HG03571 (cell line): ENCODE data around the gene OTUD5.

Experiments
- ATAC-seq: cut with Tn5 transposase; IDR thresholded peaks from one replicate; pipeline ENCODE4 v1.9.1; 2021; ENCODE audit not compliant: unreplicated experiment

Gene OTUD5

DNA sequence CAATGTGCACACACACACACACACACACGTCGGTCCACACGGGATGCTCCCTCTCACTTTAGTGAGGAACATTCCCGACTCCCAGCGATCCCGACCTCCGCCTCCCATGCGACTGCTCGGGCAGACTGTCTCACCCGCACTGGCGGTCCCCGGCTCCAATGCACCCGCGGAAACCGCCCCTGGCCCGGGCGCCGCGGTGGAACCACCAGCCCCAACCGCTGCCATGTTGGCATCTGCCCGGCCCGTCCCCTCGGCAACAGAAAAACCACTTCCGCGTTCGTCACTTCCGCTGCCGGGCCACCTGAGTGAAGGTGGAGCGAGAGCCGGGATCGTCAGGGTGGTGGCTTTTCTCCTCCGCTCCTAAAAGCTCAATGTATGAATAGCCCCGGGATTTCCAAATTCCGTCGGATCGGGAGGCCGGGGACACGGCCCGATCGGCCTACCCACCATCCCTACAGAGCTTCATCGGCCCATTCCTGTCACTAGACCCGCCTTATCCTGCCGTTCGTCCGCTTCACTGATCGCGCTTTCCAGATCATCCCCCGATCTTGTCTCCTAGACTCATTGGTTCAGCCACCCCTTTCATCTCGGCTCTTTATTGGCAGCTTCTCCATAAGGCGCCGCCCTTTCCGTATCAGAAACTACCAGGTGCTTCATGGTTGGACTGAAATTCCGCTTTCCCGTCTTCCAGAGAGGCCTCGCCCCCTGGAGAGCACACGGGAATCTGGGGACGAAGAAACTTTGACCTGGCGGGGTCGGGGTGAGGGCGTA is 45.8 kb downstream of the OTUD5 start, which contains the start of gene SLC35A2:
TSS of gene SLC35A2 (minus strand) at position 235 of the 771 bp plus-strand sequence. CDS start at position 225, 10 bp downstream.
- peak; percentile 70 for ATAC-seq

DNA sequence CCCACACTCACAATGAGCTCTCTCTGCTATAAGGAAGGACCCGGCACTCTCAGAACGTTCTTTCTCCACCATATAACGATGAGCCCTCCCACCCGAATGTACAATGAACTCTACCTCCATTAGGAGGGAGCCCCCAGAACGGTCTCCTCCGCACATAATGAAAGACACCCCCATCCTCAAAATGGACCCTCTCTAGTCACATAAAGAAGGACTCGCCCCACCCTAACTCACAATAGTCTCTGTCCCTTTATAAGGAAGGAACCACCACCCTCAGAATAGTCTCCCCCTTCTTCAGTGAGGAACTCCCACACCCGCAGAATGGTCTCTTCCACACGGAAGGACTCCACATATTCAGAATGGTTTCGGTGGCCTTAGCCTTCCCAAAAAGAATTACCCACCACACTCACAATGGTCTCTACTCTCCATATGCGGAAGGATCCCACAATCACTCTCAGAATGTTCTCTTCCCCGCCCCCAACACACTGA is 46.4 kb downstream of the OTUD5 start:
- ATAC-seq = no peak

DNA sequence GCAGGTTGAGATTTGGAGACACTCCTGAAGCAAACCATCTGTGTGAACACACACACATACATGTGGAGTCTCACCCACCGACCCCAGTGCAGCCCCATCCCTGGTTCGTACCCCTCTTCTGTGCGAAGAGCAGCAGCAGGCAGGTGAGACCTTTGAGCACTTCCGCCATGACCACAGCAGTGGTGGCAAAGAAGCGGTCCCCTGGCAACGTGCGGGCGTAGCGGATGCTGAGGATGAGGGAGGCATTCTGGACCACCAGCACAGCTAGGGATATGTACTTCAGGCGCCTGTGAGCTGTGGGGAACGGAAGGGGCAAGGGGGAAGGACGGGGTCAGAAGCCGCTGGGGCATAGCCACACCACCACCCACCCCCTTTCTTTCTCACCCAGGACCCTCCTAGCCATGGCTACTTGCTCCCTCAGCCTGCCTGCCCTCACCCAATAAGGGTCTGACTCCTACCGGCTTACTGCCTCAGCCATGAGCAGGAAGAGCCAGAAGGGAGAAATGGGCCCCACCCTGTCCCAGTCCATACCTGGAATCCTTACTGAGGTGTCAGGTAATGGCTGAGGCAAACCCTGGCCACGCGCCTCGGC is 47.6 kb downstream of the OTUD5 start:
- no peak for ATAC-seq

DNA sequence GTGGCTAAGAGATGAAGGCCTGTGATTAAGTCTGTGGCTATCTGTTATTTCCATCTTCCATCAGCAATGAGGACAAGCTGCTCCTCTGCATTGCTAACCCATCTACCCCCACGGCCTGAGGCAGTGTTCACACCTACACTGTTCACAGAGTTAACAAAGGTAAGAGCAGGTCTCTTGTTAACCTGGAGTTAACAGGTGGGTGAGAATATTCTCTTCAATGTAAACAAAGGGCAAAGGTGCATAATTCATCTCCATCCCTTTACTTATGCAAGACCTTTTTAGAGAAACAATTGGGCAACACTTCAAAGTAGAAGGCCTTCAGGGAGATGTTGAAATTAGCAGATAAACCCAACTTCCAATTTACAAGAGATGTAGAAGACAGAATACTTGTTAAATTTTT is 48.8 kb downstream of the OTUD5 start:
- no peak for ATAC-seq

DNA sequence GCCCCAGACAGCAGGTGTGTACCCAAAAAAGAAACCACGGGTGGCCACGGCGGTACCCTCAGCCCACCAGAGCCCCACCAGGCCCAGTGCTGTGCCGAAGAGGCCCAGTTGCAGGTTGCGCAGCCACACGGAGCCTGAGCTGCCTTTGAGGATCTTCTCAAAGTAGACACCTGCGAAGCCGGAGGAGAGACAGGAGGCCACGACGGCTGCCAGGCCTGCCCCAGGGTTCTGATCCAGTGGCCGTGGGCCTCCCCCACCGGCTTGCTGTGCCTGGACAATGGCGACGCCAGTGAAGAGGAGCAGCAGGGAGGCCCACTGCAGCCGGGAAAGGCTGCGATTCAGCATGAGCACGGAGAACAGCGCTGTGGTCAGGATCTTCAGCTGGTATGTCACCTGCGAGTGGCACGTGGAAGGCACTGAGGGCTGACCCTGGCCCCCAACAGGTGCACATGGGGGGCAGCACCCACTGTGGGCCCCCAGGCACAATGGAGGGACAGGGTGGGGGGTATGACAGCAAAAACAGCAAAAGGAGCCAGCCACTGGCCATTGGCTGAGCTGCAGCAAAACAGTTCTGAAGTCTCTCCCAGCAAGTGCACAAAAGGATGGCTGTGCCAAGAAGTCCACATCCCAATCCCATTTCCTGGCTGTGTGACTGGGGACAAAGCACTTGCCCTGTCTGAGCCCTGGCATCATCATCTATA is 52.2 kb downstream of the OTUD5 start:
- ATAC-seq = no peak

DNA sequence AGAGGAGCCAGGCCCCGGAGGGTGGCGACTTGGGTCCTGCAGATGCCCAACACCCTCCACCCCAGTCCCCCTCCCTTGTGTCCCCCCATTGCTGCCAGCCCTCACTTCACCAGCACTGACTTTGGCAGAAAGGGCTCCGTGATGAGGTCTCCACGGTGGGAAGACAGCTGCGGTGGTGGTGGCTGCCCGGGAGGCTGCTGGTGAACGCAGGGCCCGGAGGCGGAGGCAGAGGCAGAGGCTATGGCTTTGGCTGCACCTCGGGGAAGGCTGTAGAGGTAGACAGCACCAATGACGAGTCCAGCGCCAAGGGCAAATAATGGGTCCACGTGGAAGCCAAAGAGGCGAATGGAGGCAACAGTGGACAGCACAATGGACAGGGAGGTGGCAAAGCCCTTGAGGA is 52.8 kb downstream of the OTUD5 start:
- ATAC-seq = no peak

DNA sequence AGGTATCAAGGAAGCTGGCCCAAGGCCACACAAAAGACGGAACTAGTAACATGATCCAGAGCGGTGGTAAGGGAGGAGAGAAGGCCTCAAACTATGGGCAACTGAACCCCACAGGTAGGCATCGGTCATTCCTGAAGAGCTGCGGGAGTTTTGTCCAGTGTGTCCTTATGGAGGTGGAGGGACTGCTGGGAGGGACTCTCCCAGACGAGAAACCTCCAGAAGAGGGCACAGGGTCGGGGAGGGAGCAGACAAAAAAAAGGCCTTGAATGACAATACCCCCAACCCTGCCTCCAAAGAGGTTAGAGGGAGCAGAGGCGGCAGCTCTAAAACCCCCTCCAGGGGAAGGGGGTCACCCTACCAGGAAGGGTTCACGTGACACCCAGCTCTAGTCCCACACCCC is 53.2 kb downstream of the OTUD5 start:
- no peak for ATAC-seq

DNA sequence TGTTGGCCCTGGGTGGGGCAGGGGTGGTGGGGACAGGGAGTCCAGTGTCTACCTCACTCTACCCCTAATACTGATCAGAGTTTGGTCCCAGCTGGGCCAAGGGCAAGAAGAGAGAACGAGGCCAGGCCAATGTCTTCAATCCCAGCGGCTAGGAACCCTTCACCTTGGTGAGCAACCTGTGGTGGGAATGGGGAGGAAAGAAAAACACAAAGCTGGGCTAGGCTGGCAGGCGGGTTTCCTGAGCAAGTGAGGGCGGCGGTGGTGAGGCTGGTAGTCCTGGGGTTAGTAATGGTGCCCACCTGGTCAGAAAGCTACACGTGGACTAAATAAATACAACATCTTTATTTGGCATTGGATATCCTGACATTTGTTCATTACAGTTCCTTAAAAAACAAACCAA is 54.1 kb downstream of the OTUD5 start:
- no peak for ATAC-seq

DNA sequence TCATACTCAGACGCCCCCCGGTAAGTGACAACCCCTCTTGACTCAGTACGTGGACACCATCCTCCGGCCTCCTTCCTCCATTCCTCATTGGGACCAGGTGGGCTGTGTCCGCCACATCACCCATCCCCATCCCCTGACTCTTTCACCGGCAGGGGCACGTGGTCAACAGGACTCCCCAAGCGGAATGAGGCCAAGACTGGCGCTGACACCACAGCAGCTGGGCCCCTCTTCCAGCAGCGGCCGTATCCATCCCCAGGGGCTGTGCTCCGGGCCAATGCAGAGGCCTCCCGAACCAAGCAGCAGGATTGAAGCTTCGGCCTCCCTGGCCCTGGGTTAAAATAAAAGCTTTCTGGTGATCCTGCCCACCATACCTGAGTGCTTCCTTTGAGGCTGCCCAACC is 54.6 kb downstream of the OTUD5 start:
- no peak for ATAC-seq

DNA sequence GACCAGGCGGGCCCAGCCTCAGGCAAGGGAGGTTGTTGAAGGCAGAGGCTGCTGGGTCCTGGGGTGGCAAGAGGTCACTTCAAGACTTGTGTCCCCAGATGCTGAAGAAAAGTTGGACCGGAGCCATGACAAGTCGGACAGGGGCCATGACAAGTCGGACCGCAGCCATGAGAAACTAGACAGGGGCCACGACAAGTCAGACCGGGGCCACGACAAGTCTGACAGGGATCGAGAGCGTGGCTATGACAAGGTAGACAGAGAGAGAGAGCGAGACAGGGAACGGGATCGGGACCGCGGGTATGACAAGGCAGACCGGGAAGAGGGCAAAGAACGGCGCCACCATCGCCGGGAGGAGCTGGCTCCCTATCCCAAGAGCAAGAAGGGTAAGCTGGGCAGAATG is 55.3 kb downstream of the OTUD5 start:
- no peak for ATAC-seq

DNA sequence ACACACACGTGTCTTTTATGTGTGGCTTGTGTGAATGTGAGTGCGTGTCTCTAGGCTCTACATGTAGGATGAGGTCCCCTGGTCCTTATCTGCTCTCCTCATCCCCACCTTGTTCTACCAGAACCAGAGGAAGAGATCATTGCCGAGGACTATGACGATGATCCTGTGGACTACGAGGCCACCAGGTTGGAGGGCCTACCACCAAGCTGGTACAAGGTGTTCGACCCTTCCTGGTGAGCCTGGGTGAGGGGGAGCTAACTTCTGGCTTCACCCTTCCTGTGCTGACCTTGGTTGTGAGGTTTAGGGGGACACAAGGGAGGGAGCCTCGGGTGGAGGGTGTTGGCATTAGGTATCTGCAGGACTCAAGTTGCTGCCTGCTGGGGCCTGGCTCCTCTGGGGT is 56.3 kb downstream of the OTUD5 start:
- no peak for ATAC-seq

DNA sequence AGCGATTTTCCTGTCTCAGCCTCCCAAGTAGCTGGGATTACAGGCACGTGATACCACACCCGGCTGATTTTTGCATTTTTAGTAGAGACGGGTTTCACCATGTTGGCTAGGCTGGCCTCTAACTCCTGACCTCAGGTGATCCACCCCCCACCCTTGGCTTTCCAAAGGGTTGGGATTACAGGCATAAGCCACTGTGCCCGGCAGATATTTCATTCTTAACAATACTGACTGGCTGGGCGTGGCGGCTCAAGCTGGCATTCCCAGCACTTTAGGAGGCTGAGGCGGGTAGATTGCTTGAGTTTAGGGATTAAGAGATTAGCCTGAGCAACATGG is 58.4 kb downstream of the OTUD5 start:
- no peak for ATAC-seq

DNA sequence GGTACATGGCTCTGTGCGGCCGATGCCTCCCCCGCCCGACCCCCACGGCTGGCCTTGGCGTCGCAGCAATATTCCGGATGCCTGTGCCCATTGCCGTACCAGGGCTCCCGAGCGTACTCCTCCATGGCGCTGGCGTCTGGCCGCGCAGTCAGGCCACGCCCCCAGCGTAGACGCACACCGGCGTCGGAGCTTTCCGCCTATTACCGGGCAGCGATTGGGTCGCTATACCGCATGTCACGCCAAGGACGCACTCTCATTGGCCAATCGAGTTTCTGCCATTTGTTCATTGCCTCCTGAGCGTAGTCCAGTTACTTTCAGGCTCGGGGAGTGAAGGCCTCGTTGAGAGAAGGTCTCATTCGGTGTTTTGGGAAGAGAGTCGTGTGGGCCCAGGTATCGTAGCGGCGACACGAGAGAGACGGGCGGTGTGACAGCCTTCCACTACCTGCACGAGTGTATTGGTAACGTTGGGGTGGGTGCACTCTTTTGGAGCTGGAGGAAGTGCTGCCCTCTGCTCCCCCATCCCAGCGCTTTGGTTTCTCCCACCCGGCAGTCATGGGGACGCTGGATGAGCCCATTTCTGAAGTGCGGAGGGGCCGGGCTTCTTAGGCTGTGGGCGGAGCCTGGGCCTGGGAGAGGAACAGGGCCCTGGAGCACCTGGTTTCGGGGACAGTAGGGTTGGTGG is 59.6 kb downstream of the OTUD5 start, which contains the start of the genes PQBP1 and TIMM17B:
TSS of gene PQBP1 (plus strand) at position 306 of the 682 bp plus-strand sequence. CDS start 580 bp downstream, outside the sequence.
TSS of gene TIMM17B (minus strand) at position 144 of the 682 bp plus-strand sequence. CDS start at position 125, 19 bp downstream.
- ATAC-seq = peak; percentile 87

DNA sequence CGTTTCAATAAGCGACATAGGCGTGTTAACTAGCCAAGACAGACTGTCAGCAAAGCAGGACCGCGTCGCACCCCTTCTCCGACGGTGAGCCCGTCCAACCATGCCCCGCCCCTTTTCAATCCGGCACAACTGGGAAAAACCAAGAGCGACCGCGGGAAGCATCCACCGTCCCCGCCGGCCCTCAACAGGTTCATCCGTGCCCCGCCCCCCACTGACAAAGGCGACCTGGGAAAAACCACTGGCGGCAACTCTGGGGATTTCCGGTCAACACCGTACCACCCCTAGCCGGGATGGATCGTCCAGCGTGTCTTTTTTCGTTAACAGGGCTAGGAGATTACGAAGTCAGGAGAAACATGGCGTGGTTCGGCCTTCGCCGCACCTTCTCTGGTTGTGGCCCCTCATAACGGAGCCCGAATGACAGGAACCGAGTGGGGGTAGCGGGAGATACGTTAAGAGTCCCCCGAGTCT is 60.2 kb downstream of the OTUD5 start:
- ATAC-seq = peak; percentile 14

DNA sequence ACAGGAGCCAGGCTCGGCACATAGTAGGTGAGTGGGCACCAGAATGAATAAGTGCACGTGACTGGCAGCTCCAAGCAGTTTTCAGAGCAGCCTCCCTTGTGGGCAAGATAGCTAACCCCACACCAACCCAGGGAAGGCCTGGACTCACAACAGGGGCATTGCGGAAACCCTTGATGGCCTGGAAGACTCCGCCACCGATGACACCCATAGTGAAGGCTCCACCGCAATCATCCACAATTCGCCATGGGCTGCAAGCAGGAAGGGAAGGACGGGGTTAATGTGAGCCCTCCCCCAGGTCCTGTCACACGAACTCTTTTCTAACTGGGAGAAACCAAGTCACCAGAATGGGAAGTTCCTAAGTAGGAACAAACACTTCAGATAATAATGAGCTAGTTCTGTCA is 60.8 kb downstream of the OTUD5 start:
- ATAC-seq = no peak

DNA sequence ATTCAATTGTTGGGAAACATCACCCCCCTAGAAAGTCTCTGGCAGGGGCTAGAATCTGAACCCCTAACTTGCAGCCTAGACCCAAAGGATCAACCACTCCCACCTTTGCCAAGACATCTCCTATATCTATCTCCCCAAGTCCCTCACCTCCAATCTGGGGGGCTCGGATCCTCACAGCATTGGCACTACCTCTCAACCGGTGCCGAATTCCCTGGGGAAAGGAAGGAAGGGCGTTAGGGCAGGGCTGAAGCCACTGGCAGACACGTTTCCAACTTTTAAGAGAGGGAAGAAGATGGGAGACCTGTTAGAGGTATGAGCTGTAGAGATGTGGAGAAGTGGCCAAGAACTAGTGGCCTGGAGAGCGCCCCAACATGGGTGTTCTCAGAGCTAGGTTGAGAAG is 62.5 kb downstream of the OTUD5 start:
- ATAC-seq = no peak

DNA sequence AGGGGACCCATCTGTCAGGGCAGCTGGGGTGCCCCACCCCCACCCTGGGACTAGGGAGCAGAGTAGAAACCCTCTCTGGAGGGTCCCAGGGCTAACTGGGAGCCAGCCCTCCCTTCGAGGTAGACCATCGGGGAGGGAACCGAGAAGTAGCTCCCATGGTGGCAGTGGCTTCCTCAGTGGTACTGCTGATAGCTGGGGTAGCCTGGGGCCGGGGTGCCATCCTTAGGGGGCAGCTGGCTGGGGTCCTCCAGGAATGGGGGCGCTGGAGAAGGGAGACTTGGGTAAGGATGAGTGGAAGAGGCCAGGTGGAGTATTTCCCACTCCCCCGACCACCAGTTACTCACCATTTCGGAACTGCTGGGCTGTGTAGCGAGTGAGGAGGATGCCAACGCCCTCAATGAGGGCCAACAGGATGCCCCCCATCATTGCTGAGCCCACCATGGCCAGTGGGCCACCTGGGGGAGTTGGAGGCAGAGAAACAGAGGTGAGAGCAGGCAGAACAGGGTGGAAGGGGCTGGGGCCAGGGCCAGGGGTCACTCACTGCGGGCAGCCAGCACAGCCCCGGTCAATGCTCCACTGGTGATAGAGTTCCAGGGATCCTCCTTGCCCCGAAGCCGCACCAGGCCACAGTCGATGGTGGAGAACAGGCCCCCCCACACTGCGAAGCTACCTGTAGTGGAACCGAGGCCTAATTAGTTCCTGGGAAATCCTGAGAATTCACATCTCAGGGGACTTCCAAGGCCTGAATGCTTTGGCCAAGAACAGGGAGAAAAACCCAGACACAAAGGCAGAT is 63.7 kb downstream of the OTUD5 start:
- no peak for ATAC-seq

DNA sequence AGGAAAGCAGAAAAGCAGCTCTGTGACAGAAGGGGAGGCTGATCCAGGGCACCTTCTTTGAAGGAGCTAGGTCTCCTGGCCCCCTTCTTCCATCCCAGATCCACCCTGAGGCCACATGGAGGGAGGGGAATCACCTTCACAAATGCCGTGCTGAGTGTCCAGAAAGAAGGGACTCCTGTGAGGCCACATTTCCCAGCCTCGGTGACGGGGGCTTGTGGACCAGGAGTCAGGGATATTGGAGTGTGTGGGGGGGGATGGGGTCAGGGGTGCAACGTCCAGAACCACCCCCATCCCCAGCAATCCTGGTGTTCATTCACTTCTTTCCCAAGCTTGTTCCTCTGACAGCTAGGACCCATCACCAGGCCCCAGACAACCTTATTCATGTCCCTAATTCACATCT is 64.5 kb downstream of the OTUD5 start:
- ATAC-seq = no peak

DNA sequence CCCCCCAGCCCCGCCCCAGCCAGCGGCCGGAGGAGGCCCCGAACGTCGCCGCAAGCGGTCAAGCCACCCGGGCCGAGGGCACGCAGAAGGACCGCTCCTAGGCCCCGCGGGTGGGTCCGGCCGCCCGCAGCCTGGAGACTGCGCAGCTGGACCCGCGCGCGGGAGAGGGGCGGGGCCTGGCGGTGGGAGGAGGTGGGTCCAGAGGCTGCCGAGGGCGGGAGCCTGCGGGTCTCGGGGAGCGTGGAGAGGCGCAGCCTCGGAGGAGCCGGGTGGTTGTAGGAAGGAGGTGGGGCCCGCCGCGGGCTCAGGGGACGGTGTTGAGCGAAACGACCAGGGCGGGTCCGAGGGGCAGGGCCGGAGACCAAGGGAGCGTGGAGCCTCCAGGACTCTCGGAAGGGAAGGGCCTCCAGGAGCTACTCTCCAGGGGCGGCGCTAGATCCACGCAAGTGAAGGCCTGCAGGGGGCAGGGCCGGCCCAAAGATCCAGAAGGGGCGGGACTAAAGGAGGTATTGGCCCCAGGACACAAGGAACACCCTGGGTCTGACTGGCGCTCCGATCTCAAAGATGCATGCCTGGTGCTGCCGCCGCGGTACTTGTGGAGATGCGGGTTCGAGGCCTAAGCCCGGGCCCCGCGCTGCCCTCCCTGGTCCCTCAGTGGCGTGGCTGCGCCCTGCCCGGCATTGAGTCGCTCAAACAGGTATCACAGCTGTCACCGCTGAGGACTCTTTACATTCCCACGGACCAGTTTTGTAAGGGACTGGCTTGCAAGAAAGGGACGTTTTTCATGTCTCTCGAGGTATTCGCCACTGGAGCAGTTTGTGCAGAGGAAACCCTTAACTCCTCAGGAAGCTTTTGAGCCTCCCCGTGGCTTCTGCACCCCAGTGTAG is 65.8 kb downstream of the OTUD5 start:
- ATAC-seq = peak; percentile 79
